Medulla oblongata (tissue), 1 donor: ENCODE data around the gene CDYL.

Experiments
- DNase-seq: peaks from one replicate; pipeline ENCODE4 v3.0.0-alpha.2; 2015; ENCODE audit errors: extremely low spot score

Gene CDYL

DNA sequence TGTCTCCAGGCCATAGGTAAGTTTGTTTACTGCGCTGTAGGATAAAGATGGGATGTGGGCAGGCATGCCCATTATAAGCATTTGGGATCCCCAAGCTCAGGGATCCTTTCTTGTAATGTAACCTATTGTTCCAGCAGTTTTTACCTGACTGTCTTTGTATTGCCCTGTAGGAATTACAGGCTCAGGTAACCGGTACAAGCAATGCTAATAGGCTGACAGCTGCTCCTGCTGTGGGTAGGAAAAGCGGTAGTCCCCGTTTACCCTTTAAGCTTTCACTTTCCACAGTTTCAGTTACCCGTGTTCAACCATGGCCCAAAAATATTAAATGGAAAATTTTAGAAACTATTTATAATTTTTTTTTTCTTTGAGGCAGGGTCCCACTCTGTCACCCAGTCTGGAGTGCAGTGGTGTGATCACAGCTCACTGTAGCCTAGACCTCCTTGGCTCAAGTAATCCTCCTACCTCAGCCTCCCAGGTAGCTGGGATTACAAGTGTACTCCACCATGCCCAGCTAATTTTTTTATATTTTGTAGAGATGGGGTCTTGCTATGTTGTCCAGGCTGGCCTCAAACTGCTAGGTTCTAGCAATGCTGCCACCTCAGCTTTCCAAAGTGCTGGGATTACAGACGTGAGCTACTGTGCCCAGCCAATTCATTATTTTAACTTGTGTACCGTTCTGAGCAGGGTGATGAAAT is 108.6 kb downstream of the CDYL start:
- no peak for DNase-seq

DNA sequence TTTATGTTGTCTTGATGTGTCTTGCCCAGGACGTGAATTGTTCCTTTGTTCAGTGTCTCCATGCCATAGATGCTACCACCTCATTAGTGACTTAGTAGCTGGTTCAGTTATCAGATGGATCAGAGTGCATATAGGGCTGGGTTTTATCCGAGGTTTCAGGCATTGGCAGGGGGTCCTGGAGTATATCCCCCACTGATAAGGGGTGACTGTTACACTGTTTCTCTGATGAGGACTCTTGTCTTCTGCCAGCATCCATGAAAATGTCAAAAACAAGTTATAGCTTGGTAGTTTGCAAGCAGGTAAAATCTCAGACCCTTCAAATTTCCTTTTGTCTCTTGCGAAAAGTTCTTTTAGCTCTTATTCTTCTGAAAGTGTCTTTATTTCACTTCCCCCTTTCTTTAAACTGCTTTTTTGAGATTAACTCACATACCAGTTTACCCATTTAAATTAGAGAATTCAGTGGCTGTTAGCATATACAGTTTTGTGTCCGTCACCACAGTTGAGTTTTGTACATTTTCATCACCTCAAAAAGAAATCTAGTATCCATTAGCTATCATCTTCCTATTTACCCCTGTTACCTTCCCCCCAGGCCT is 109.2 kb downstream of the CDYL start:
- no peak for DNase-seq

- no peak for DNase-seq
Observed at GRCh38 chr6:4888841-4889240, 112.6 kb downstream of the CDYL start.

DNA sequence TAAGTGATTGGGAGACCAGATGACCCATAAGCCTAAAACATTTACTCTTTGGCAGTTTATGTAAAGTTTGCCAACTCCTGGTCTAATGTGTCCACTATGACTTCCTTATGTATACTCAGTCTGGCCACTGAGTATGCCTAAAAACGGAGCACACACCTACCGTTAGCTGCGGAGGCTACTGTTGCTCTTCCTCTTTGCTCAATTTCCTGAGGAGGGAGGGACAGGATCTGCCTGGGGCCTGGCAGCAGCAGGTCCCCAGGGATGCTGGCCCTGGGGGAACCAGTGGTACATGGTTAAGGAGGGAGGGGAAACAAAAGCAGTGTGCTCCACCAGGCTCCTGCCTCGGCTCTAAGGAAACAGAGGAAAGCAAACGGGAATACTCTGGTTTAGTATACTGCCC is 113.5 kb downstream of the CDYL start:
- no peak for DNase-seq

GRCh38 chr6:4890191-4890590 is 114.0 kb downstream of the CDYL start:
- no peak for DNase-seq

GRCh38 chr6:4890627-4891026 is 114.4 kb downstream of the CDYL start:
- DNase-seq = no peak

GRCh38 chr6:4891141-4891540 is 114.9 kb downstream of the CDYL start:
- DNase-seq = no peak

- DNase-seq = no peak
Observed at GRCh38 chr6:4892785-4893485, 116.7 kb downstream of the CDYL start.

DNA sequence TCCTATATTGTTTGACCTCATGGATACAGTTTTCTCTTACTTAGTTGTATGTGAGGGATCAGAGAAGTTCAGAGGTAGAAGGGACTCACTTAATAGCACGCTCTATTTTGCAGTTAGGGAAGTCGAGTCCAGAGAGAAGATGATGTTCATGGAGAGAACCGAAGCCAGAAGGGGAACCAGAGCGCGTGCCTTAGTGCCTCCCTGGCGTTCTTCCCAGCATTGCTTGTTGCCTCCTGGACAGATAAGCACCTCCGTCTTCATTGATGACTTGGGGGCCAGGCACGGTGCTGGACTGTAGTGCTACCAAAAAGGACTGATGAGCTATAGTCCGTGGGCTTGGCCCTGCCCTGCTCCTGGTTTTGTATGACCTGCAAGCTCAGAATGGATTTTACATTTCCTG is 117.8 kb downstream of the CDYL start:
- no peak for DNase-seq

DNA sequence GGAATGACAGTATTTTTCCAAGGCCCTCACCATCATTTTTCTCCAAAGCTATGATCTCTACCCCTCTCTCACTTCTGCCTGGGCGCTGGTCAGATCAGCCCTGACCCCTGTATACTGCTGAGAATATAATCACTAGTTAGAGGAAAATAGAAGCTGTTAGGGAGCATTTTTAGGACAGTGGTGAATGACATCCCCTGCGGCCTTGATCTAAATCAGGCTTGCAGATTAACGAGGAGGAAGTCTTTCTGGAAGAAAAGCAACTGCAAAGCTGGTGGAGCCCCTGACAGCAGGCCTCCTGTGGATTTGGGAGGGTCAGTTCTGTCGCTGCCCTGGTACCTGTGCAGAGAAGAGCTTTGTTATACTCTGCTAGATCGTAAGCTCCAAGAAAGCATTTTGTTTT is 119.8 kb downstream of the CDYL start:
- no peak for DNase-seq

DNA sequence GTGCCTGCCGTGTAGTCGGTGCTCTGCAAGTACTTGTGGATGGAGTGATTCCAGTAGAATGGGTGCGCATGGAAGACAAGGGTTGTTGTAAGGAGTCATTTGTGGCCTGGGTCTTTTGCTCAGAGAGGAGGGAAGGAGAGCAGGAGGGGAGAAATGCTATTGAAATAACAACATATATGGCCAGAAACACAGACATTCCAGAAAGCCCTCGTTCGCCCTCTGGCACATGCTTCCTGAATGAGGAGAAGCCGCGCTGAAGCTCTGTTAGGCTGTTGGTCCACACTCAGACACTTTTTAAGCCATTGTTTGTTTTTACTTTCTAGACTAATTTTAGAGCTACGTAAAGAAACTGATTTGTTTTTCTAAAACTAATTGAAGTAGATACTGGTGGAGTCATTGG is 120.2 kb downstream of the CDYL start:
- no peak for DNase-seq

DNA sequence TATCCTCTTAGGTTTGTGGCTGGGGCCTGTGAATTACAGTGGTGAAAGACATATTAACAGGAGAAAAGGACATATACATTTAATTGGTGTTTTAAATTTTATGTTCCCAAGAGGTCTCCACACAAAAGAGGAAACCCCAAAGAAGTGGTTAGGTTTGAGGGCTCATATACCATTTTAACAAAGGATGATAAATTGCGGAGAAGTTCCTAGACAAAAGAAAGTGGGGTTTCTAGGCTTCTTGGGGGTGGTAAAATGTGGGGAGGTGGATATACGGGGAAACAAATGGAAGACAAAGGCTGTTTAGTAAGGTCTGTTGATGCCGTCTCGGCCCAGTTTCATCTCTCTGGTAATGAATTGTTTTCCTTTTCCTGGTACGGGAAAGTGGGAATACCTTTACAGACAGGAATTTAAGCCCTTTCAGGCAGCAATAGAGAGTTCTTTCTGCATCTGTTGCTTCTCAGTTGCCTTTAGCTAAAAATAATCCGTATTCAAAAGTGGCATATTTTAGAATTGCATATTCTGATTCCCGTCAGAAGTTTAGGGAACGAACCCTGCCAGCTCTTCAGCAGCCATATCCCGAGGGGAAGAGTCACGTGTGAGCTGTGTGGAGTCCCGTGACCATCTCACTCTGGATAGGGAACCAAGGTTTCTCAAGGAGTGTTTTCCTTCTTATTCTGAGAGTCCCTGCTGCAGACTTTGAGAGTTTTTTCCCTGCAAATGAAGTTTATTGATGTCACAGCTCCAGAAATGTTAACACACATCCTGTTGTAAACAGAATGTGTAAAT is 123.2 kb downstream of the CDYL start:
- no peak for DNase-seq

GRCh38 chr6:4901386-4902061 is 125.3 kb downstream of the CDYL start:
- peak; percentile 71 for DNase-seq

- peak; percentile 12 for DNase-seq
Observed at GRCh38 chr6:4902363-4902762, 126.2 kb downstream of the CDYL start.

GRCh38 chr6:4903121-4903520 is 126.9 kb downstream of the CDYL start:
- no peak for DNase-seq

DNA sequence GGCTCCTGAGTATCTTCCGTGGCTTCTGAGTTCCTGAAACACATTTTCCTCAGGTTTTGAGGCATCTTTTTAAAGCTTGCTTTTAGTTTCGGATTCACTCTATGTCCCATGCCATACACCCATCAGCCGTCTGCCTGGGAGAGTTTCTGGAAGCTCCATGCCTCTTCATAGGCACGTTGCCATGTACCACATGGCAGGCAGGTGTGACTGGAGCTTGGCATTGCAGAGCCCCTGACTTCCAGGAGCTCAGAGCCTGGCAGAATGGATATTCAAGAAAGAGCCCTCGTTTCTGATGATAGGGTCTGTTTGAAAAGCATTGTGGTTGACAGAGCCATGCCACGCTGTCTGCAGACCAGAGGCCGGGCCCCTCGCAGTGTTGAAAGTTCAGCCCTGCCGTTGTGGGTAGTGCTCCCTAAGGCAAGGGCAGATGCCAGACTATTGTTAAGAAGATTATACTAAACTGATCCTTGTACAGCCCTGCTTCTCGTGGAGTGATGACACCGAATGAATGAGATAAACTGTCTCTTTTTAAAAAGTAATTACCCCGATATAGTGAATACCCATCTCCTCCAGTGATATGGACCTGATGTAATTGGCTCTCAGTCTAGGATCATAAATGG is 127.7 kb downstream of the CDYL start:
- no peak for DNase-seq

GRCh38 chr6:4904461-4905025 is 128.3 kb downstream of the CDYL start:
- no peak for DNase-seq

- no peak for DNase-seq
Observed at GRCh38 chr6:4905826-4906225, 129.6 kb downstream of the CDYL start.

- DNase-seq = peak; percentile 34
Observed at GRCh38 chr6:4906293-4907276, 130.4 kb downstream of the CDYL start.

GRCh38 chr6:4907602-4908001 is 131.4 kb downstream of the CDYL start:
- no peak for DNase-seq
